AG10803 (cell line): ENCODE data around the gene SYVN1.

Experiments used
- DNase-seq: peaks from one replicate; pipeline ENCODE4 v3.0.0; 2010; ENCODE audit warnings: low read depth
- H3K4me3 ChIP-seq: 2 replicates; pipeline ENCODE4 v1.5.1; 2011; ENCODE audit warnings: mild to moderate bottlenecking, low read length, control low read depth
- CTCF ChIP-seq: conservative IDR thresholded peaks from 2 replicates; pipeline ENCODE4 v1.5.1; 2011; ENCODE audit warnings: mild to moderate bottlenecking, low read length, control low read depth, inconsistent platforms

Gene SYVN1

GRCh38 chr11:65087216-65087615, 47.1 kb downstream of the SYVN1 start:
- no peak for TF ChIP-seq CTCF
- no peak overlapping the region for H3K4me3 ChIP-seq
- no peak for DNase-seq

- TF ChIP-seq CTCF = no peak
- no peak for DNase-seq
- no peak overlapping the region for H3K4me3 ChIP-seq
Observed at GRCh38 chr11:65086809-65087208, 47.5 kb downstream of the SYVN1 start.

GRCh38 chr11:65085446-65085845, 48.9 kb downstream of the SYVN1 start:
- no peak for TF ChIP-seq CTCF
- peak overlapping the region; percentile 97; the same call in 1 of the 2 replicates for H3K4me3 ChIP-seq
- DNase-seq = no peak

GRCh38 chr11:65084598-65085375, 49.5 kb downstream of the SYVN1 start:
- peak overlapping the region; percentile 97 for H3K4me3 ChIP-seq
- no peak for DNase-seq
- no peak for TF ChIP-seq CTCF

GRCh38 chr11:65083834-65084597, 50.3 kb downstream of the SYVN1 start, which contains the start of the genes CDCA5 and ZFPL1:
Gene CDCA5, minus strand, starts transcription at chr11:65084040. Its CDS starts 62 bp downstream, at chr11:65083978.
Gene ZFPL1, plus strand, starts transcription at chr11:65084222. Its CDS starts 477 bp downstream, at chr11:65084699.
- no peak for TF ChIP-seq CTCF
- DNase-seq = peak; percentile 96
- peak within 1 kb of the TSS; percentile 97 for H3K4me3 ChIP-seq

- TF ChIP-seq CTCF = no peak
- H3K4me3 ChIP-seq = peak overlapping the region; percentile 97
- no peak for DNase-seq
Observed at GRCh38 chr11:65083134-65083833, 51.0 kb downstream of the SYVN1 start.
